HG03378 (cell line): ENCODE results near the gene KCP.
"Not testable (repeated sequence)": the region's sequence is repeated elsewhere in the genome, so short reads cannot be mapped to it uniquely, and the experiment has no call there.

Experiments used
- ATAC-seq: cut with Tn5 transposase; IDR thresholded peaks from one replicate; pipeline ENCODE4 v1.9.1; 2021; ENCODE audit warnings: mild to moderate bottlenecking, moderate library complexity; ENCODE audit not compliant: unreplicated experiment

The KCP gene

DNA sequence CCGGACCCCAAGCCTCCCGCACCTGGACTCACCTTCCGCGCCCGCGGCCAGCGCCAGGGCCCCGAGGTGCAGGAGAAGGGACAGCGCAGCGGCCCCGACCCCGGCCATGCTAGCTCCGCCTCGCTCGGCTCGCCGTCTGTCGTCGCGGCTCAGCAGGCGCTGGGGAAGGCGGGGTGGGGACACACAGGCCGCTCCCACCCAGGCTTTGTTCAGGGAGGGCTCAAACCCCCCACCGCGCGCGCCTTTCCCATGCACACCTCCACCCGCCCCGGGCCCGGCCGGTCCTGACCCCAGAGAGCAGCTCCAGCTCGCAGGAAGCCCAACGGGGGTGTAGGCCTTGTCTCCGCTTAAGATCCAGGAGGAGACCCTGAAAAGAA is at the start of gene KCP:
TSS of gene KCP (minus strand) at position 141 of the 377 bp plus-strand sequence. CDS start at position 108, 33 bp downstream.
- no peak for ATAC-seq

GRCh38 chr7:128959296-128959695 is 48.8 kb upstream of the KCP start:
- no peak for ATAC-seq

GRCh38 chr7:128955981-128956380 is 45.5 kb upstream of the KCP start:
- no peak for ATAC-seq

DNA sequence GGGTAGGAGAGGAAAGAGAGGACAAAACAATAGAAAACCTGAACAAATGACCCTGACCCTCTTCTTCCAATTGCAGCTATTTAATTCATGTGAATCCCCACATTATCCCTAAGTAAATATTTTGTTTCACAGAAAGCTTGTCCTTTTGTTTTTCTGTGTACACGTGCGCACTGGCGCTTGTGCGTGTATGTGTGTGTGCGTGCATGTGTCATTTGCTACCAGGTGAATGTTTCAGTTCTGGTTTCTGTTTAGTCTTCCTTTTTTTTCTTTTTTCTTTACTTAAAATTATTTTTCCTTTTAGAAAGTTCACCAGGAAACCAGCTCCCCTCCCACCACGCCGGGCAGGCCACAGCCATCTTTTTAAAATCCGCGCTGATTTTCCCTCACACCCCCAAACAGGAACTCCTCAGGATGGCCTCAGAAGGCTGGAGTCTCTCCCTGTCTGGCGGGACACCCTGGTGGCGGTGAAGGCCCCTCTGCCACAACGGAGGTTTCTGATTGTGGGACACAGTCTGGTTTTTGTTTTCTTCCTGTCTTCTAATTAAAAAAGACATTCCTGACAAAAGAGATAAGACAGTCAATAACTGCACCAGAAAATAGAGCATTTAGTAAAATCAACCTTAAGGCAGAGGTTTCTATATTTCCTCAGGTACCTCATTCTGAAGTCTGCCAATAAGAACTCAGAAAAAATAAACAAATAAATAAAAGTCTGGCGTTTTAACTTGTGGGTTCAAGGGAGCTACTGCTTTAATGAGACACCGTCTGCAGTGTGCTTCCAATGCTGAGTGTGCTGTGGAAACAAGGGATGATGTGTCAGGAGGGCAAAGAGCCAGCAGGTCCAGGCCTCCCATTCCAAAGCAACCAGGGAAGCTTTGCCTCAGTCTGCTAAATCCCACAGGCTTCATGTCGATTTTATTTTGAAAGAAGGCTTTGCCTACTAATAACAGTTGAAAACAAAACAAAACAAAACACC is 44.6 kb upstream of the KCP start:
- no peak for ATAC-seq

DNA sequence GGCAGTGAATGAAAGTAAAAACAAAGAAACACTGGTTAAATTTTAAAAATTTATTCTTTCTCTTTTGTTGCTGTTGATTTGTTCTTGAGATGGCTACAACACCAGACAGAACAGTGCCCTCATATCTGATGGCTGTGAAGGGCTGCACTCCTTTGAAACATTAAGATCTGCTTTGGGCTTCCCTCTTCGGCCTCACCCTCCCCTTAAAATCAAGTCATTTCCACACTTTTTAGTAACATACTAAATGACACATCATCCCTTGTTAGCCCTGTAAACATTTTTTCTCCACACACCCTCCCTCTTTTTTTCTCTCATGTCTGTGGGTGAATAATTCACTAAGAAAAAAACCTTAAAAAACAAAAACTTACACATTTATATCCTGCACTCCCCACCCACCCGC is 43.6 kb upstream of the KCP start:
- no peak for ATAC-seq

DNA sequence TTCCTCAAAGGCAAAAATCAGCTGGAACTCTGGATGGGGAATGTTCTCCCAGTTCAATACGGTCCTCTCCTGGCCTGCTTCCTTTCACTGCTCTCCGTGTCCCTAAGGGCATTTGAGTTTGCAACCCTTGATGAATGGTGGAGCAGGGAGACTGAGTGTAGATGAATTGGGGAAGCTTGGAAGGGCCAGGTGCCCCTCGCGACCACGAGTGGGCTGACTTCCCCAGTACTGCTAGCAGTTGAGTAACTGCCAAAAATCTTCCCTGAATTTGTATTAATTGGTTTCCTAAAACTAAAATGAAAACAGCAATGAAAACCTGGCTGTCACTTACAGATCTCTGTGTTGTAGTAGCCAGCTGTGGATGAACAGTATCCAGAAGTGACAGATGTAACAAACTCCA is 40.8 kb upstream of the KCP start:
- ATAC-seq: no peak

GRCh38 chr7:128948976-128949760 is 38.7 kb upstream of the KCP start:
- no peak for ATAC-seq

- ATAC-seq: no peak
Observed at GRCh38 chr7:128948312-128948973, 37.9 kb upstream of the KCP start.

DNA sequence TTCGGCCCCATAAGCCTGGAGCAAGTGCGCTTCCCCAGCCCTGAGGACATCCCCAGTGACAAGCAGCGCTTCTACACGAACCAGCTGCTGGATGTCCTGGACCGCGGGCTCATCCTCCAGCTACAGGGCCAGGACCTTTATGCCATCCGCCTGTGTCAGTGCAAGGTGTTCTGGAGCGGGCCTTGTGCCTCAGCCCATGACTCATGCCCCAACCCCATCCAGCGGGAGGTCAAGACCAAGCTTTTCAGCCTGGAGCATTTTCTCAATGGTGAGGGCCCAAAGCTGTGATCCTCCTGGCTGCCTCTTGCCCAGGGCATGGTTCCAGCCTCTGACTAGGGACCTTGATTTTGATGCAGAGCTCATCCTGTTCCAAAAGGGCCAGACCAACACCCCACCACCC is 37.3 kb upstream of the KCP start:
- no peak for ATAC-seq

- ATAC-seq: no peak
Observed at GRCh38 chr7:128946936-128947830, 36.7 kb upstream of the KCP start.

GRCh38 chr7:128945668-128946366 is 35.3 kb upstream of the KCP start:
- no peak for ATAC-seq

DNA sequence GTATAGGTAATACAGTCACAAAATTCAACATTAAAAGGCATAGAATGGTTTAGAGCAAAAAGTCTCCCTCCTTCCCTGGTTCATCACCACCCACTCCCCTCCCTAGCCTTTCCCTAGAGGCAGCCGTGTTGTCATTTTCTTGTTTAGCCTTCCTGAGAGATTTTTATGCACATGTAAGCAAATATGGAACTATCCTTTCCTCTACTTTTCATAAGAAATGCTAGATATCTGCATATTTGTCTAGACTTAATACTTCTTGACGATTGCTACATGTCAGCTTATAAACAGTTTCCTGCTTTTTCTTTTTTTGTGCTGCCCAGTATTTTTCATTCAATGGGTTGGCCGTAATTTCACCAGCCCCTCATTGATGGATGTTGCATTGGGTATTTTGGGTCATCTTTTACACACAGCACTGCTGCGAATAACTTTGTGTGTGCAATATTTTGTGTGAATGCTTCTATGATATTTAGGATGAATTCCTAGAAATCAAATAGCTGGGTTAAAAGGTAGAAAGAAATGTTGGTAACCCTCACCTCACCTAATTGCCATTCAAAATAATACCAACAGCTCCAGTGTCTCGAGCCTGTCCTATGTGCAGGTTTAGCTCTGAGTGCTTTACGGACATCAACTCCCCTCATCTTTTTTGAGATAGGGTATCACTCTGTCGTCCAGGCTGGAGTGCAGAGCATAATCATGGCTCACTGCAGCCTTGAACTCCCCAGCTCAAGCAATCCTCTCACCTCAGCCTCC is 34.2 kb upstream of the KCP start:
- no peak for ATAC-seq

DNA sequence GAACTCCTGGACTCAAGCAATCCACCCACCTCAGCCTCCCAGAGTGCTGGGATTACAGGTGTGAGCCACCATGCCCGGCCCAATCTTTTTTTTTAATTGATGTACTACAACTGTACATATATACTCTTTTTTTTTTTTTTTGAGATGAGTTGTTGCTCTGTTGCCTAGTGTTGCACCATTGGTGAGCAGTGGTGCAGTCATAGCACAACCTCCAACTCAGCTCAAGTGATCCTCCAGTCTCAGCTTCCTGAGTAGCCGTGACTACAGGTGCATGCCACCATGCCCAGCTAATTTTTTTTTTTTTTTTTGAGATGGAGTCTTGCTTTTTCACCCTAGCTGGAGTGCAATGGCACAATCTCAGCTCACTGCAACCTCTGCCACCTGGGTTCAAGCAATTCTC is 32.7 kb upstream of the KCP start:
- ATAC-seq: not testable (repeated sequence)

DNA sequence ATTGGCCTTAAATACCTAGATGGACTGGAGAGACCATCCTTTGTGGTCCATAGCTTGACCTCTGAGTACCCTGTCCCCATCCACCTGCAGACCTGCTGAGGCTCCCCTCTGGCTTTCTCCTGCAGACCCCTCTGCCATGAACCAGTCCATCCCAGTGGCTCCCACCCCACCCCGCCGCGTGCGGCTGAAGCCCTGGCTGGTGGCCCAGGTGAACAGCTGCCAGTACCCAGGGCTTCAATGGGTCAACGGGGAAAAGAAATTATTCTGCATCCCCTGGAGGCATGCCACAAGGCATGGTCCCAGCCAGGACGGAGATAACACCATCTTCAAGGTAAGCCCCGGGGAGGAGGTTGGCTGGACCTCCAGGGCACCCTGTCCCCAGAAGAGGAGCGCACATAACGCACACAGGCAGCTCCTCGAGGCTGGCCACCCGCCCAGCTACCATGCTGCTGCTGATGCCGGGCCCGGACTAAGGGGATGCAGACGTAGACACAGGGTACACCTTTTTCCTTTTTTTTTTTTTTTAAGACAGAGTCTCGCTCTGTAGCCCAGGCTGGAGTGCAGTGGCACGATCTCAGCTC is 31.5 kb upstream of the KCP start:
- ATAC-seq: no peak

DNA sequence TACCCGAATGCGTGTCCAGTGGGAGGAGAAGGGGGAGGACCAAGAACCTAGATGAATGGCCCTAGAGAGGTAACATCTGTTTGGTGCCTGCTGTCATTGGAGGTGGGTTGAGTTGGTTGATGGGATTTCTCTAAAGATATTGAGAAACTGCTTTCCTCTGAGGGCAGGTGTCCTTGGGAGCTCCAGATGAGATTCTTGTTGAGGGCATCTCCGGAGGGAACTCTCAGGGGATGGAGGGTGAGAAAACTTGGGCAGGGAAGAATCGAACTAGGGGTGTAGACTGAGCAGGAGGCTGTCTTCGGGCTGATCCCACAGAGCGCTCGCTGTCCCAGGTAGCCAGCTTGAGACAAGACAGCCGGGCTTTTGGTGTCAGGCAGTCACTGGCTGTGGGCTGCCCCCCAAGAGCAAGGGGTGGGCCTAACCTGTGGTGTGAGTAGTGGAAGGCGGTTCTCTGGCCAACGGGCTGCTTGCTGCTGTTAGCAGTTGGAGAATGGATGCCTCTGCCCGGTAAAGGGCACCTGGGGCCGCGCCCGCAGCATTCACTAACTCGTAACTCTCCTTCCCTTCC is 30.9 kb upstream of the KCP start:
- no peak for ATAC-seq

GRCh38 chr7:128940494-128941322 is 30.2 kb upstream of the KCP start:
- ATAC-seq: peak; percentile 51

DNA sequence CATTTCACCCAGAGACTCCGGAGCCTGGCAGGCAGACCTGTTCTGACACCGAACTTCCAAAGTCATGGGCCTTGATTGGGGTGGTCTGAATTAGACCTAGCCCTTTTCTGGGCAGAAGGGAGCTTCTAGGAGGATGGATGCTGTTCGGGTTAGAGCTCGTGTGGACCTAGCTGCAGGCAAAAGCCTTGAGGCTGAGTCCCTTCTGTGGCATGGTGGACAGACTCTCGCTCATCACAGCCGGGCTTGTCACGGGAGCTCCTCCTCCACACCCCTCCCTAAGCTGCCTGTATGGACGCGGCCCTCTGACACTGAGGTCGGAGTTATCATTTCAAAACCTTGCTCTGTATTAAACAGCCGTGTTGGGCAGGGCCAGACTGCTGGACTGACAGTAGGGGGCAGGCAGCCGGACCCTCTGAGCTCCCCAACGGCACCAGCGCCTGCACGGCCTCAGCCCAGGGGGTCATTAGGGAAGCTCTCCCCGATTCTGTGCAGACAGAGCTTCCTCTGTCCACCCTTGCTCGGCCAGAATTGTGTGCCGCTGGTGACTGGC is 29.4 kb upstream of the KCP start:
- peak; percentile 25 for ATAC-seq
